D341Med (cell line): Measurements from ENCODE around the gene SSC5D.
"Not testable (repeated sequence)": the region's sequence is repeated elsewhere in the genome, so short reads cannot be mapped to it uniquely, and the experiment has no call there.

Experiments
- DNase-seq: peaks from one replicate; pipeline ENCODE4 v3.0.0; 2012; ENCODE audit warnings: low spot score

Gene SSC5D

DNA sequence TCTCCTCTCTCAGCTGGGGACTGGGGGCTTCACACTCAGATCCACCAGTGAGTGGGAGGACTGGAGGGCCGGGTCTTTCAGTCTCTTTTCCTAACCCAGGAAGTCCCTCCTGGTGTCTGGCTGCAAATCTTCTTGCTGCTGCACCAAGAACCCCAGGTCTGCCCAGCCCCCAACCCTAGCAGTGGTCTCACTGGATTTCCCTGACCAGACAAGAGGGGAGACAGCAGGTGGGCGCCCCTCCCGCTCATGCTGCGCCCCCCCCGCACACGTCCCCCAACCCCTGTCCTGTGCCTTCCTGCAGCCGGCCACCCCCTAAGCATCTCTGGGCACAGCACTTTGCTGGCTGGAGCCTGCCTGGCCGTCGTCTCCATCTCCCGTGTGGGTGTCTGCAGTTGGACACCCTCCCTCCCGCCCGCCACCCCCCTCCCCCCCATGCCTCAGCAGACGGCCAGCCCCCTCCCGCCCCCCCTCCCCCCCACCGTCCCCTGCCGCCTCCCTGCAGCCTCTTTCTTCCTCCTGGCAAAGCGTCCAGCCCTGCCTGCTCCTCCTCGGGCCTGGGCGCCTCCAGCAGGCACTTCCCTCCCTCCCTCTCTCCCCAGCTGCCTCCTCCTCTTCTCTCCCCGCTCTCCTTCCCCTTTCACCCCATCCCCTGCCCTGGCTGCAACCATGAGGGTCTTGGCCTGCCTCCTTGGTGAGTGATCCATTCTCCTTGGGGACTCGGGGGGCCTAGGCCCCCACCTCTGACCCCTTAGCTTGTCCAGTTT, at the start of gene SSC5D:
Gene SSC5D, plus strand, starts transcription at position 513 of the 764 bp plus-strand sequence. Its CDS starts 154 bp downstream, at position 667.
- peak; percentile 41 for DNase-seq

DNA sequence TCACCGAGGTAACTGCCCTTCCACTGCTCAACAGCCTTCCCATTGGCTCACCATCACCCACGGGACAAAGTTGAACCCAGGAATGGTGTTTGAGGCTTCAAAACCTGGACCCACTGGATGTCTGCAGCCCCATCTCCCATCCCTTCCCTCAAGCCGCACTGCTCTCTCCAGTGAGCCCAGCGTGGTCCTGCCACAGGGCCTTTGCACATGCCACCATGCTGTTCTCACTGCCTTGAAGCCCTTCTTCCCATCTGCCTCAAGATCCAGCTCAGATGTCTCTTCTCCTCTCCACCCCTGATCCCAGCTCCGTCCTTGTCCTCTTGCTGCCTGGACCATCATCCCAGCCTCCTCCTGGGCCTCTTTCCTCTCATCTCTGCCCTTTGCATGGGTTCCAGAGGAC, 49.2 kb upstream of the SSC5D start:
- no peak for DNase-seq

DNA sequence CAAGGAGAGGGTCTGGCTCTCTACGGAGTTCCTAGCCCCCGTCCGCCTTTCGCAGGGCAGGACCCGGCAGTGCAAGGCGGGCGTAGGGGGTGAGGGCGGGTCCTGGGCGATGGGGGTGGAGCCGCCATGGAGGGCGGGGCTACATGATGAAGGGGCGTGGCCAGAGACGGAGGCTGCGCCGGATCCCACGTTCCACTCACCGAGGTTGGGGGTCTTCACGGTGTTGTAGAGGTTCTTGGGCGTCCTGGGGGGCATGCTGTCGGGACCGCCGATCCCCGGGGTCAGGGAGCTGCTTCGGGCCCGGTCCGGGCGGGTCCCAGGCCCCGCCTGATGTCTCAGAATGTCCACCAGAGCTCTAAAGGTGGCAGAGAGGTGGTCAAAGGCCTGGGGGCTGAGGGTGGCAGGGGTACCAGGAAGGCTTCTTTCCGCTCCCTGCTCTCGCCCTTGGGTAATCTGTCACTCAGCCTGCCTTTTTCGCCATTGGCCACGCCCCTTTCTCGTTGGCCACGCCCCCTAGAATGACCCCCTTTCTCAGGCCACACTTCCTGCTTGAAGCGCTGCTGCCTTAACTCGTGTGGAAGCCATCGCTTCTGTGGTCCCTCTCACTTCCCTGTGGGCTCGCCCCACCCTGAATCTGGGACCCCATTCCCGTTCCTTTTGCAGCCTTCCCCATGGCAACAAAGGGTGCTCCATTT, 47.7 kb upstream of the SSC5D start:
- peak; percentile 77 for DNase-seq

DNA sequence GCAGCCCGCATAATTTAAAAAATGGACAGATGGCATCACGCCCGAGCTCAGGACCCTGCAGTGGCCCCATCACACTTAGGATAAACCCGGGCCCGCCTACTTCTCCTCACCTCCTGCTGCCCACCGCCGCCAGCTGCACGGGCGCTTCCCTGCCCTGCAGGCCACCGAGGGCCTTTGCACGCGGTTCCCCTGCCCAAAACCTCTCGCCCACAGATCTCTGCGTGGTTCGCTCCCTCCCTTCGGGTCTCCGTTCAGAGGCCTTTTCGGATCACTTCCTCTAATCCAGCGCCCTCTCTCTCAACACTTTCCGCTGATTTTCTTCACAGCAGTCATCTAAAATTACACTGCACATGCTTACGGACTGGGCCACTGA, 46.9 kb upstream of the SSC5D start:
- DNase-seq, result no peak

DNA sequence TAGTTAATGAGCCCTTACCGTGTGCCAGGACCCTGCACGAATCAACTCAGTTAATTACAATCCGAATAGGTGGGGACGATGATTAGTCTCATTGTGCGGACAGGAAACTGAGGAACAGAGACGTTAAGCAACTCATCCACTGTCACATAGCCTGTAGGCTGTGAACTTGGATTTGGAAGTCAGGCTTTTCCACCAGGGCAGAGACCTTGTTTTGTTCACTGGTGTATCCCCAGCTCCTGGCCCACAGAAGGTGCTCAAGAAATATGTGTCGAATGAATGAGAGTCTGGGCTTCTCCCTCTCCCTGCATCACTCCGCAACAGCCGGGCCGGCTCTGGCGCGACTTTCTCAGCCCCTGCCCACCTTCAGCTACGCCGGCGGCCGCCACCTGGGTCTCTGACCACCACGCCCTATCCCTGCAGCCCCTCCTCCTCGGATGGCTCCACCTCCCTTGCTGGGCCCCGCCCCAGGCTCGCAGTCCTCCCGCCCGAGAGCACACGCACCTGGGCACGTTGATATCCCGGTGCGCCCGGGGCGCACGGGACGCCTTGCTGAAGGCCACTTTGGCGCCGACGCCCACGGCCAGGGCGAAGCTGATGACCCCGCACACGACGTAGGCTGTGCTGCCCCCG, 46.4 kb upstream of the SSC5D start:
- no peak for DNase-seq

DNA sequence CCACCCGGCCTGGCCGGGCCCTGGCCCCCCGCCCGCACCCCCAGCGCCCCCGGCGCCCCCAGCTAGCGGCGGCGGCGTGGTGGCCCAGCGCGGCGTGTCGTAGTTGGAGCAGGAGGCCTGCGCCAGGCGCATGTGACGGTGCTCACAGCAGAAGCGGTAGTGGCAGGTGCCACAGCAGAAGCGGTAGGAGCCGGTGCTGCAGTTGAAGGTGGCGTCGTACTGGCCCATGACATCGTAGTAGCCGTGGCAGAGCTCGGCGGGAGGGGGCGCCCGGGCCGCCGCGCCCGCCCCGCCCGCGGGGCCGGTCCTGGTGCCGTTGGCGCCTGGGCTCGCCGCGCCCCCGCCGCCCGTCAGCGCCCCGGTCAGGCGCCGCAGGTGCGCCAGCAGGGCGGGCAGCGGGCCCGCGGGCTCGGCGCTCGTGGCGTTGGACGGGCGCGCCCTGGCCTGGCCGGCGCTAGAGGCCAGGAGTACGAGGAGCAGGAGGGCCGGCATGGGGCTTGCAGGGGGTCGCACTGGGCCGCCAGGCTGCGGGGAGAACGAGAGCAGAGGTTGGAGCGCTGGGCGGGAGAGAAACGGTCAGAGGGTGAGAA, 45.8 kb upstream of the SSC5D start:
- DNase-seq, result peak; percentile 60

DNA sequence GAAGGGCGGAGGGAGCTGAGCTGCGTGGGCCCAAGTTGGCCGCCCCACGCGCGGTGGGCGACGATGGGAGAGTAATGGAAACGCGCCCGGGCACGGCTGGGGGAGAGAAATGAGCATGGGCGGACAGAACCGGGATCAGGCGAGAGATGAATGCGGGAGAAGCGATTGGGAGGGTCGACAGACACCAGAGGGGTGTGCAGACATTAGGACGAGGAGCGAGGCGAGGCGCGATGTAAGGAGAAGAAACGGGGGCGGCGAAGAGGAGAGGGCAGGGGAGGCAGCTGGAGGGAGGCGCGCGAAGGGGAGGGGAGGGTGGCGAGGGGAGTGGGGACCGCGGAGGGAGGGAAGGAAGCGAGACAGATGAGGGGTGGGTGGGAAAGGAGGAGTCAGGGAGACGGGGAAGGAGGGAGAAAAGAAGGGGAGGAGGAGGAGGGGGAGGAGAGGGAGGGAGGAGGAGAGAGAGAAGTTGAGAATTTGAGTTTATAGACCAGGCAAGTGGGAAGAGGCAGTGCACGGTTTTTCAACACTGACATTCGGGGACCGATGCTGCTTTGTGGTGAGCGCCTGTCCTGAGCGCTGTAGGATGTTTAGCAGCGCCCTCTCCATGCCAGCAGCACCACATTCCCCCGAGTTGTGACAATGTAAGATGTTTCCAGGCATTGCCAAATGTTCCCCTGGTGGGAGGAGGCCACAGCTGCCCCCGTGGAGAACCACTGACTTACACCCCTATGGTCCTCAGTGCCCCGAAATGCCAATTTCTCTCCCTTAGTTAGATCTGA, 45.0 kb upstream of the SSC5D start, which contains the start of gene SHISA7:
Gene SHISA7, minus strand, starts transcription at position 256 of the 779 bp plus-strand sequence. CDS start 437 bp downstream, outside the sequence.
- DNase-seq, result no peak

DNA sequence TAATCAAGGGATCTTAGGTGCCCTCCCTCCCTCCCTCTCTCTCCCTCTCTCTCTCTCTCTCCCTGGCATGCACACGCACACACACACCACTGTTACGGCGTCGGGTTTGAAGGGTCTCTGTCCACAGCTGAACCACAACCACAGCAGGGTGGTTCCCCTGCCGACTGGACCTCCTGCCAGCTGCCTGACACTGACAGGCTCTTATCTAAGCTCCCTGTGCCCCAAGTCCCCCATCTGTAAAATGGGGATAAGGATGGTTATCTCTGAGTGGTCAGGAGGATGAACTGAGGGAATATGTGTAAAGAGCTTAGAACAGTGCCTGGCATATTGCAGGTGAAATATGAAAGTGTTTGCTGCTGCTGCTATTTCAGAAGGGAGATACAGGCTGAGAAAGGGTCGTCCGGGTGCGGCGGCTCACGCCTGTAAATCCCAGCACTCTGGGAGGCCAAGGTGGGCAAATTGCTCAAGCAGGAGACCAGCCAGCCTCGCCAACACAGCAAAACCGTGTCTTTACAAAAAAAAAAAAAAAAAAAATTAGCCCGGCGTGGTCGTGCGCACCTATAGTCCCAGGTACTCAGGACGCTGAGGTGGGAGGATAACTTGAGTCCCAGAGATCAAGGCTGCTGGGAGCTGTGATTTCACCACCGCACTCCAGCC, 44.3 kb upstream of the SSC5D start:
- no peak for DNase-seq

DNA sequence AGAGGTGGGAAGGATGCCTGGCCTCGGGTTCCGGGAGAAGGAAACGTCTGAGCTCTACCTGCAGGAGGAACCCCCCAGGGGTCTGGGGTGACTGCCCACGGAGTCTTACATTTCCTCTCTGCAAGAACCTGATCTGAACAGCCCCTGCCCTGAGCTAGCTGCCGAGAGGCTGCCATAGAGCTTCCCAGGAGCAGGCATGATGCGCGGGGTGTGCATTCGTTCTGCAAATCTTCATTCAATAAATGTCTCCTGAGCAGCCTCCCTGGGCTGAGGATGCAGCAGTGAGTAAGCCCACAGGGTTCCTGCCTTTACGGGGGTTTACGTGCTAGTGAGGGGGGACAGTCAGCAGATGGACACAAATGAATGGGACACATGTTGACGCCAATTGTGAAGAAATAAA, 43.6 kb upstream of the SSC5D start:
- no peak for DNase-seq

DNA sequence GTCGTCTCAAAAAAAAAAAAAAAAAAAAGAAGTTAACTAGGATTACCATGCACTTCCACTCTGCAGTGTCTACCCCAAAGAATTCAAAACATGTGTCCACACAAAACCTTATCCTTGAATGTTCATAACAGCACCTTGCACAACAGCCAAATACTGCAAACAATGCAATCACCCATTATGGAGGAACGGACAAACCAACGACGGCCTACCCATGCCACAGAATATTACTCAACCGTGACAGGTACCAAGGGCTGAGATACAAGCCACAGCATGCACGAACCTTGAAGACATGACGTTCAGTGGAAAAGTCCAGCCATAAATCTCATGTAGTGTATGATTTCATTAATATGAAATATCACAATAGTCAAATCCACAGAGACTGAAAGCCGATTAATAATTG, 42.2 kb upstream of the SSC5D start:
- DNase-seq, result no peak

DNA sequence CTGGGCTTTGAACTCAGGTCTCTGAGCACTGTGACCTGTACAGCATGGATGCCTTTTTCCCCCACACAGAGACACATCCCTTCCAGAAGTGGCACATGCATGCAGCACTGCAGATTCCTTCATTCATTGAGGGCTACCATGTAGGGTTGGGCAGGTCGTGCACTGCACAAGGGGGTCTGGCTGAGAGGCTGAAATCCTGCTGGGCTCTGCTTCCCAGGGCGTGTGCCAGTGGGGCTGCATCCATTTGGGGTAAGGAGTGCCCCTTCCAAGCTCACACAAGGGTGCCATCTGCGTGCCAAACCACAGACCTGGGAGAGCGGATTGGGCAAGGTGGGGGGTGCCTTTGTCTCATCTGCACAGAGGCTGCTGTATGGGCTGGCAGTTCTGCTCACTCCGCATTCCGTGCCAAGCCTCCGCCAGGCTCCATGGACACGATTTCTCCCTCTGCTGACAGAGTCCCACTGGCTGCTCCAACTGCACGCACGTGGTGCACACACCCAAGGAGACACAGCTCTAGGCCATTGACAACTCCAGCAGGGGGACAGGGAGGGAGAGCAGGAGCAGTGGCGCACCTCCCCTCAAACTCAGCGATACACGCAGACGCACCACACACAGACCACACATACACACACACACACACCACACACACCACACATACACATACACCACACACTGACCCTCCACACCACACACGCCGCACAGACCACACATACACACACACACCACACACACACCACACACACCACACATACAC, 40.6 kb upstream of the SSC5D start:
- DNase-seq, result peak; percentile 64

DNA sequence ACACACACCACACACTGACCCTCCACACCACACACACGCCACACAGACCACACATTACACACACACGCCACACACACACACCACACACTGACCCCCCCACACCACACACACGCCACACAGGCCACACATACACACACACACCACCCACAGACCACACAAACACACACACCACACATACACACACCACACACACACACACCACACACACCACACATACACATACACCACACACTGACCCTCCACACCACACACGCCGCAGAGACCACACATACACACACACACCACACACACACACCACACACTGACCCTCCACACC, 40.1 kb upstream of the SSC5D start:
- DNase-seq, result not testable (repeated sequence)

DNA sequence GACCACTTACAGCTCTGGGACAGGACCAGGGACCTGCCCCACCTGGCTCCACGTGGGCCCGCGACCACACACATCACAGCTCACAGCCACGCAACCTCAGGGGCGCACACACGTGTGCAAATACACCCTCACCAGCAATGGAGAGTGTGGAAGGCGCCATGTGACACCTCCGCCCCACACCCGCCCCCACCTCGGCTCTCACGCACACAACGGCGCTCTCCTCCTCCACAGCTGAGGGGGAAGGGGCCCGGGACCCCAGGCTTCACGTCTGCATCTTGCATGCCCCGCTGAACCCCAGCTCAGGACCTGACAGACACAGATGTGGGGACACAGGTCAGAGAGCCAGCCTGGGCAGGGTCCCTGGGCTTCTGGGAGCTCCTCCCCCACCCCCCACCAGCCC, 38.8 kb upstream of the SSC5D start:
- DNase-seq, result no peak

DNA sequence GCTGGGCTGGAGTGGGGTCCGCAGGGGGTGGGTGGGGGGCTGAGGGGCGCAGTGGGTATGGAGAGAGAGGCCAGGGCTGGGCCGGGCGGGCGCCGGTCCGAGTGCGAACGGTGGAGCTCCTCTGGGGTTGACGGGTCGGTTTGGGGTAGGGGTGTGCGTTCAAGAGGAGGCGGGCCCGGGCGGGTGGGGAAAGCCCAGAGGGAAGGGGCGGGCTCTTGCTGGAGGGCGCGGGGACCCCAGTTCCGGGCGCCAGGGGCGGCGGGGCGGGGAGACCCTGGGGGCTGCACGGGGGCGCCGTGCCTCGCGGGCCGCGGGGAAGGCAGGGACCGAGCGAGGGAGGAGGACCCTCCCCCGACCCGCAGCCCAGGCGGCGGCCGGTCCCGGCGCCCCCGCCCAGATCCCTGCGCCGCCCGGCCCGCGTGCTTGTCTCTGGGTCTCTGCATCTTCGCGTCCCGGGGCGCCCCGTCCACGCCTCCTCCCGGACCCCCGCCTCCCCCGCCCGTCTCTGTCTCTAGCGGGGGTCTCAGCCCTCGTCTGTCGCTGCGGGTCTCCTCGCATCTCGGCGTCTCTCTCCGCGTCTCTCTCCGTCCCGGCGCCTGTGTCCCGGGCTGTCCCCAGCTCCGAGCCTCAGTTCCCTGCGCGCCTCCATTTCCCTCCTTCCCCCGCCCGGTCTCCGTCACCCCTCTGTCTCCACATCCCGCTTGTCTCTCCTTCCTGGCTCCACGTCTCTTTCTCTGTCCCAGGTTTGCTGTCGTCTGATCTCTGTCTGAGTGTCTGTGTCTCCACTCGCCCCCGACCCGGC, 36.9 kb upstream of the SSC5D start:
- DNase-seq, result peak; percentile 57

DNA sequence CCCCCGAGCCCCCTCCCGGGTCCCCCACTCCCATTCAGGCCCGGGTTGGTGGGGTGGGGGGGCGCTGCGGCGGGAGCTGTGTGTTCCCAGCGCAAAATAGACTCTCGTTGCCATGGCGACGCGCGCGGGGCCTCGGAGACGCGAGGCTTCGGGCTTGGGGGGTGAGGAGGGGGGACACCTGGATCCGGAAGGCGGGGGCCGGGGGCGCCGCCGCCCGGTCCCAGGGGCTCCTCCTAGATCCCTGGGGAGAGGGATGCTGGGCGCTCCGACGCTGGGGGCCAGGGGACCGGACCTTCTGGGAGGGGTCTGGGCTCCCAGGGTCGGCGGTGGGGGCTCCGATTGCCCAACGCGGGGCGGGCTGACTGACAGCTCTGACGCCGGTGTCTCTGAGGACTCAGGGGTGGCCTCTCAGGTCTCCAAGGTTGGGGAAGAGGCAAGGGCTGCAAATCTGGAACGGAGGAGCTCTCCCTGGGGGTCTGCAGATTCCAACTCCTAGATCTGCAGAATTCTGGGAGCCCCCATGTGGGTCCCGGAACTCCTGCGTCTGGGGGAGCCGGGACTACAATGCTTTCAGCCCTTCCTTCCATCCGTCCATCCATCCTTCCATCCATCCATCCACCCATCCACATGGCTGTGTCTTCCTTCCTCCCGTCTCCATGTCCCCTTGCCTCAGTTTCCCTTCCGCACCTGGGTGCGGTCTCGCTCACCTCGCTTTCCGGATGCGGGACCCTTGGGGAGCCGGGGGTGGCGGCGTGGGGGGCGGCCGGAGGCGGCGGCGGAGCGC, 36.1 kb upstream of the SSC5D start:
- no peak for DNase-seq

DNA sequence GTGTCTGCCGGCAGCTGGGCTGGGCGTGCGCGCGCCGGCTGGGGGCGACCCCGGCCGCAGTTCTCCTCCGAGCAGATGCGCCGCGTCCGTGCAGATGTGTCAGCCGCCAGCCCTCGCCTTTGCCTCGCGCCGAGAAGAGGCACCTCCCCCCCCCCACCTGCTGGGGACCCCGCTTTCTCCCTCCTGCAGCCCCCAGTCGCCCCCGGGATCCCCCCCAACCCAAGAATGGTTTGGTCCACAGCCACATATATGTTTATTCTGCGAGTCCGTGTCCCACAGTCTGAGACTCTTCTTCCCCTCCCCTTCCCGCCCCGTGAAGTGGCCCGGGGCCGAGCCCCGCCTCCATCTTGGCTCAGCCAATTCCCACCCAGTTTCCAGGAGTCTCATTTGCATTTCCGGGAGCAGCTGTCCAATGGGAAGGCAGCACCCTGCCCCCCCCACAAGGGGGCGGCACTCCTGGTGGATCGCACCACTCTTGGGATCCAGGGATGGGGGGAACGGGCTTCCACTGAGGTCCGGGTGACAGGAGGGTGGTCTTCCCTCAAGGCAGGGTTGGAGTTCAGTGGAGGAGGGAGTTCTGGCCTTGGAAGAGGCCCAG, 35.4 kb upstream of the SSC5D start:
- DNase-seq, result peak; percentile 90

DNA sequence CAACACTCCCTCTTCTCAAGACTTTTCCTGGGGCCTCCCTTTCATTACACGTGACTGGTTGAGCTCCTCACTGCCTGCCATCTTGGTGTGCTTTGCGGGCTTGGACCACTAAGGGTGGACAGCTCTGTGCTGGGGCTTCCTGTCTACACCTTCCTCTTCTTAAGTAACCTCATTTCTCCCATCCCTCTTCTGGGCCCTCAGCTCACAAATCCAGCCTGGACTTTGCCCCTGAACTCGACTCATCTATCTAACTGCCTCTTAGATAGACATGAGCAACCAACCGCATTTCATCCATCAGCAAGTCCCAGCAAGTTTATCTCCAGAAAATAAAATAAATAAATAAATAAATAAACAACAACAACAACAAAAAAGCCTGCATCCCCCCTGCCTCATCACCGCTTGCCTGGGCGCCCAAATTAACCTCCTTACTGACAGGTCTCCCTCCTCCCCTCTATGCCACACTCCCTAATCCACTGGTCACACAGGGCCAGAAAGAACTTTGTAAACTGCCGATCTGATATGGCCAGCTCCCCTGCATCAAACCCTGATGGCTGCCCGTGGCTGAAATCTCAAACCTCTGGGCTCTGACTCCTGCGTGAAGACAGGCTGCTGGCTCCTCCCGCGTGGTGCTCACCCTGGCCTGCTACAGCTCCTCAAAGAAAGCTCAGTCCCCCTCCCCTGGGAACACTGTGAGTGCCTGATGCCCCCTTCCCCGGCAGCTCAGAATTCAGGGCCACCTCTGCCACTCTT, 34.5 kb upstream of the SSC5D start:
- no peak for DNase-seq

DNA sequence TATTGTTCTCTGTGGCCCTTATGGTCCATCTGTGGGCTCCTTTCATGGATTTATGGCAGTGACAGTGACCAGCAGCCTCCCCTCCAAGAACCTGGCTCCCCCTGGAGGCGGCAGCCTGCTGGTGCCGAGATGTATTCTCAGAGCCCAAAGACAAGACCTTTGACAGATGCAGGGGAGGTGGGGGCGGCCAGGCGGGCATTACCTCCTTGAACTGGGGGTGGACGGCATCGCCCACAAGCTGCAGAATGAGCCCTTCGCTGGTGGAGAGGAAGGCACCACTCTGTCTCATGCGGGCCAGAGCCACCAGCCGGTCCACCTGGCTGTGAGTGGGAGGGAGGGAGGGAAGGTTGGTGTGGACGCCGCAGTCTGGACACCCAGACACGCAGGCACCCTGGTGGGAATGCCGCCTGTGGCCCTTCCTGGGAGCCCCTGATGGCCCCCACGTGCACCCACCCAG, 33.4 kb upstream of the SSC5D start:
- DNase-seq, result peak; percentile 71
